H9 (cell line): ENCODE results near the gene PCDHGB4. TPM values are rescaled to one million over a fixed set of nuclear protein-coding genes. Genes with fewer than 3 reads are reported as not detected.
"Not testable (repeated sequence)": the region's sequence is repeated elsewhere in the genome, so short reads cannot be mapped to it uniquely, and the experiment has no call there.

ENCODE experiments used
- DNase-seq: peaks from one replicate; pipeline ENCODE4 v3.0.0-alpha.2; 2017
- H2AFZ ChIP-seq: one replicate; pipeline ENCODE4 v1.6.1; 2013; ENCODE audit warnings: mild to moderate bottlenecking, low read length, control low read depth, moderate library complexity
- H2AK5ac ChIP-seq: 2 replicates; pipeline ENCODE4 v1.6.1; 2013; ENCODE audit warnings: low read length, control low read depth, mixed read lengths; ENCODE audit not compliant: insufficient read length
- H2BK120ac ChIP-seq: one replicate; pipeline ENCODE4 v1.6.1; 2013; ENCODE audit warnings: low read depth, mild to moderate bottlenecking, low read length, control low read depth, inconsistent platforms; ENCODE audit not compliant: poor library complexity, severe bottlenecking
- H2BK12ac ChIP-seq: 2 replicates; pipeline ENCODE4 v1.6.1; 2013; ENCODE audit warnings: low read length, control low read depth, mixed read lengths, low read depth; ENCODE audit not compliant: insufficient read length
- H2BK15ac ChIP-seq: 2 replicates; pipeline ENCODE4 v1.6.1; 2013; ENCODE audit warnings: low read depth, low read length, control low read depth
- H2BK20ac ChIP-seq: one replicate; pipeline ENCODE4 v1.6.1; 2013; ENCODE audit warnings: low read depth, mild to moderate bottlenecking, low read length, control low read depth, inconsistent platforms; ENCODE audit not compliant: poor library complexity, severe bottlenecking
- H2BK5ac ChIP-seq: 2 replicates; pipeline ENCODE4 v1.6.1; 2013; ENCODE audit warnings: low read length, control low read depth, mixed read lengths; ENCODE audit not compliant: insufficient read length
- H3K14ac ChIP-seq: 2 replicates; pipeline ENCODE4 v1.6.1; 2013; ENCODE audit warnings: low read length, control low read depth; ENCODE audit not compliant: insufficient read depth
- H3K18ac ChIP-seq: 2 replicates; pipeline ENCODE4 v1.6.1; 2013; ENCODE audit warnings: low read depth, mild to moderate bottlenecking, mixed read lengths, low read length, control low read depth; ENCODE audit not compliant: insufficient read length
- H3K23ac ChIP-seq: 2 replicates; pipeline ENCODE4 v1.6.1; 2013; ENCODE audit warnings: low read length, control low read depth, mixed read lengths, low read depth; ENCODE audit not compliant: insufficient read length
- H3K23me2 ChIP-seq: 2 replicates; pipeline ENCODE4 v1.6.1; 2013; ENCODE audit warnings: low read depth, mild to moderate bottlenecking, mixed read lengths, low read length, control low read depth; ENCODE audit not compliant: insufficient read length, poor library complexity, severe bottlenecking
- H3K27ac ChIP-seq: 2 replicates; pipeline ENCODE4 v1.5.1; 2013; ENCODE audit warnings: low read length, control low read depth, mixed read lengths, low read depth; ENCODE audit not compliant: insufficient read length
- H3K27me3 ChIP-seq: 2 replicates; pipeline ENCODE4 v1.6.1; 2013; ENCODE audit warnings: low read length, control low read depth, inconsistent platforms; ENCODE audit not compliant: insufficient read depth
- H3K4ac ChIP-seq: 2 replicates; pipeline ENCODE4 v1.6.1; 2013; ENCODE audit warnings: low read depth, mild to moderate bottlenecking, control low read depth, inconsistent platforms, low read length, moderate library complexity
- H3K4me1 ChIP-seq: 2 replicates; pipeline ENCODE4 v1.6.1; 2013; ENCODE audit warnings: low read length, control low read depth, inconsistent platforms; ENCODE audit not compliant: insufficient read depth
- H3K4me2 ChIP-seq: 2 replicates; pipeline ENCODE4 v1.6.1; 2013; ENCODE audit warnings: low read length, control low read depth, mixed read lengths; ENCODE audit not compliant: insufficient read length, insufficient read depth
- H3K56ac ChIP-seq: 2 replicates; pipeline ENCODE4 v1.6.1; 2013; ENCODE audit warnings: low read depth, mild to moderate bottlenecking, mixed read lengths, low read length, control low read depth; ENCODE audit not compliant: insufficient read length
- H3K79me1 ChIP-seq: 2 replicates; pipeline ENCODE4 v1.6.1; 2013; ENCODE audit warnings: low read depth, mild to moderate bottlenecking, moderate library complexity, low read length, control low read depth, inconsistent platforms; ENCODE audit not compliant: insufficient read depth, poor library complexity, severe bottlenecking
- H3K79me2 ChIP-seq: 2 replicates; pipeline ENCODE4 v1.6.1; 2013; ENCODE audit warnings: low read length, control low read depth, inconsistent platforms; ENCODE audit not compliant: insufficient read depth
- H3K9ac ChIP-seq: 2 replicates; pipeline ENCODE4 v1.6.1; 2013; ENCODE audit warnings: low read length, control low read depth, mixed read lengths; ENCODE audit not compliant: insufficient read length; ENCODE audit errors: extremely low read depth
- H3K9me3 ChIP-seq: one replicate; pipeline ENCODE4 v1.6.1; 2013; ENCODE audit warnings: low read depth, low read length, inconsistent platforms; ENCODE audit not compliant: control insufficient read depth
- H3T11ph ChIP-seq: one replicate; pipeline ENCODE4 v1.6.1; 2013; ENCODE audit warnings: mild to moderate bottlenecking, low read length, control low read depth, inconsistent platforms
- H4K20me1 ChIP-seq: one replicate; pipeline ENCODE4 v1.6.1; 2013; ENCODE audit not compliant: control insufficient read depth, insufficient read length, insufficient read depth
- H4K5ac ChIP-seq: 2 replicates; pipeline ENCODE4 v1.6.1; 2013; ENCODE audit warnings: low read depth, mild to moderate bottlenecking, mixed read lengths, low read length, control low read depth; ENCODE audit not compliant: insufficient read length
- H4K8ac ChIP-seq: replicated peaks from 2 replicates; pipeline ENCODE4 v1.6.1; 2013; ENCODE audit warnings: low read length, control low read depth, mixed read lengths, low read depth; ENCODE audit not compliant: insufficient read length
- H4K91ac ChIP-seq: 2 replicates; pipeline ENCODE4 v1.6.1; 2013; ENCODE audit warnings: low read depth, mild to moderate bottlenecking, moderate library complexity, mixed read lengths, low read length, control low read depth; ENCODE audit not compliant: insufficient read length
- H3K27ac Mint-ChIP-seq, 3 experiments: 2 replicates in 2 of 3; 3 replicates in 1 of 3; pipeline ENCODE4 v1.8.0; 2020 to 2021; ENCODE audit warnings: mixed read lengths in 3 of 3, mild to moderate bottlenecking in 1 of 3, moderate library complexity in 1 of 3
- H3K27me3 Mint-ChIP-seq: 2 replicates; pipeline ENCODE4 v1.8.0; 2021; ENCODE audit warnings: low read depth, mild to moderate bottlenecking, moderate library complexity, mixed read lengths
- H3K36me3 Mint-ChIP-seq, 3 experiments: 2 replicates in 2 of 3; 3 replicates in 1 of 3; pipeline ENCODE4 v1.8.0; 2020 to 2021; ENCODE audit warnings: low read depth in 3 of 3, mixed read lengths in 3 of 3; ENCODE audit not compliant: insufficient read depth in 1 of 3
- H3K4me1 Mint-ChIP-seq, 2 experiments: 2 replicates each; pipeline ENCODE4 v1.8.0; 2020; ENCODE audit warnings: mixed read lengths in 2 of 2
- H3K4me3 Mint-ChIP-seq, 2 experiments: 2 replicates in 1 of 2; 3 replicates in 1 of 2; pipeline ENCODE4 v1.8.0; 2020 to 2021; ENCODE audit warnings: mild to moderate bottlenecking in 2 of 2, mixed read lengths in 2 of 2, moderate library complexity in 1 of 2
- H3K9me3 Mint-ChIP-seq, 2 experiments: 2 replicates in 1 of 2; 3 replicates in 1 of 2; pipeline ENCODE4 v1.8.0; 2020; ENCODE audit warnings: mild to moderate bottlenecking in 2 of 2, mixed read lengths in 2 of 2, moderate library complexity in 1 of 2
- WGBS: extraction: QIAGEN DNeasy Blood & Tissue Kit; methylation state at CpG from one replicate; pipeline ENCODE4 v1.1.7; 2013; ENCODE audit warnings: missing lambda C conversion rate, low lambda C conversion rate, mixed read lengths; ENCODE audit not compliant: insufficient read length; ENCODE audit errors: extremely low coverage; 5-methylcytosine and 5-hydroxymethylcytosine counted together
- total RNA-seq: library from RNA; stranded (reverse); gene quantifications from 2 replicates; pipeline ENCODE4 v1.2.1, GENCODE V29; 2021
- TF ChIP-seq, protein P1 (sequence below): fragments of 200-600 bp; sonication (generic); conservative IDR thresholded peaks from 3 replicates; pipeline ENCODE4 v1.8.0; 2021; ENCODE audit warnings: antibody characterized with exemption, mild to moderate bottlenecking

Gene PCDHGB4
- total RNA-seq, 1 experiment from 2014 or later: 4.2 TPM

DNA sequence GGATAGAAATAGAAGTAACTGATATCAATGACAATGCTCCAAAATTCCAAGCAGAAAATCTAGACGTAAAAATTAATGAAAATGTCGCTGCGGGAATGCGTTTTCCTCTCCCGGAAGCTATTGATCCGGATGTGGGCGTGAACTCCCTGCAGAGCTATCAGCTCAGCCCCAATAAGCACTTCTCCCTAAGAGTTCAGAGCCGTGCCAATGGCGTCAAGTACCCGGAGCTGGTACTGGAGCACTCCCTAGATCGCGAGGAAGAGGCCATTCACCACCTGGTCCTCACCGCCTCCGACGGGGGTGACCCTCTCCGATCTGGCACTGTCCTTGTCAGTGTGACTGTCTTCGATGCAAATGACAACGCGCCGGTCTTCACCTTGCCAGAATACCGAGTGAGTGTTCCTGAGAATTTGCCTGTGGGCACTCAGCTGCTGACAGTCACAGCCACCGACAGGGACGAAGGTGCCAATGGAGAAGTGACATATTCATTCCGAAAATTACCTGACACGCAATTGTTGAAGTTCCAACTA, 26.1 kb downstream of the PCDHGB4 start:
- TF ChIP-seq, protein P1, sequence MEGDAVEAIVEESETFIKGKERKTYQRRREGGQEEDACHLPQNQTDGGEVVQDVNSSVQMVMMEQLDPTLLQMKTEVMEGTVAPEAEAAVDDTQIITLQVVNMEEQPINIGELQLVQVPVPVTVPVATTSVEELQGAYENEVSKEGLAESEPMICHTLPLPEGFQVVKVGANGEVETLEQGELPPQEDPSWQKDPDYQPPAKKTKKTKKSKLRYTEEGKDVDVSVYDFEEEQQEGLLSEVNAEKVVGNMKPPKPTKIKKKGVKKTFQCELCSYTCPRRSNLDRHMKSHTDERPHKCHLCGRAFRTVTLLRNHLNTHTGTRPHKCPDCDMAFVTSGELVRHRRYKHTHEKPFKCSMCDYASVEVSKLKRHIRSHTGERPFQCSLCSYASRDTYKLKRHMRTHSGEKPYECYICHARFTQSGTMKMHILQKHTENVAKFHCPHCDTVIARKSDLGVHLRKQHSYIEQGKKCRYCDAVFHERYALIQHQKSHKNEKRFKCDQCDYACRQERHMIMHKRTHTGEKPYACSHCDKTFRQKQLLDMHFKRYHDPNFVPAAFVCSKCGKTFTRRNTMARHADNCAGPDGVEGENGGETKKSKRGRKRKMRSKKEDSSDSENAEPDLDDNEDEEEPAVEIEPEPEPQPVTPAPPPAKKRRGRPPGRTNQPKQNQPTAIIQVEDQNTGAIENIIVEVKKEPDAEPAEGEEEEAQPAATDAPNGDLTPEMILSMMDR: no peak
- no peaks in the 10 kb centered on the region for H3K4me1 ChIP-seq
- DNase-seq: peak; percentile 31
- H3K4me3 Mint-ChIP-seq: peak overlapping the region; percentile 83 to 87
- H3K27me3 ChIP-seq: no peaks in the 10 kb centered on the region; the same call in 1 of the 2 replicates
- peak overlapping the region; percentile 29 for H3K4me2 ChIP-seq
- H4K5ac ChIP-seq: no peak overlapping the region
- no peak overlapping the region for H3K56ac ChIP-seq
- no peak overlapping the region for H3K9ac ChIP-seq
- H2BK120ac ChIP-seq: no peak overlapping the region
- peak overlapping the region in 1 of 3 experiments; percentile 93; a peak in 2 of 7 replicates for H3K27ac Mint-ChIP-seq
- H4K20me1 ChIP-seq: no peaks in the 10 kb centered on the region
- H3K79me1 ChIP-seq: no peaks in the 10 kb centered on the region
- H3K9me3 Mint-ChIP-seq: peaks cover 40 to 51% of the 10 kb centered on the region in 2 experiments
- peaks cover 29% of the 10 kb centered on the region for H3K27me3 Mint-ChIP-seq
- peaks cover 33 to 61% (median 40%) of the 10 kb centered on the region in 3 experiments for H3K36me3 Mint-ChIP-seq
- H3K4ac ChIP-seq: no peak overlapping the region
- H3K4me1 Mint-ChIP-seq: peaks cover 14 to 22% of the 10 kb centered on the region in 2 experiments
- H3K79me2 ChIP-seq: no peaks in the 10 kb centered on the region
- H3K18ac ChIP-seq: no peak overlapping the region
- H2BK20ac ChIP-seq: no peak overlapping the region
- H4K91ac ChIP-seq: no peak overlapping the region
- H2BK15ac ChIP-seq: no peak overlapping the region
- H4K8ac ChIP-seq: no peak overlapping the region
- no peak overlapping the region for H3K27ac ChIP-seq
- H2AFZ ChIP-seq: no peak overlapping the region
- H3K14ac ChIP-seq: no peak overlapping the region
- no CpG with 5 or more reads among the region's 25 CpGs for WGBS
- H3K23me2 ChIP-seq: peaks cover 7% of the 10 kb centered on the region
- no peak overlapping the region for H3K23ac ChIP-seq
- H3T11ph ChIP-seq: no peak overlapping the region
- peaks cover 6% of the 10 kb centered on the region for H3K9me3 ChIP-seq
- no peak overlapping the region for H2BK12ac ChIP-seq
- H2AK5ac ChIP-seq: no peak overlapping the region
- no peak overlapping the region for H2BK5ac ChIP-seq

DNA sequence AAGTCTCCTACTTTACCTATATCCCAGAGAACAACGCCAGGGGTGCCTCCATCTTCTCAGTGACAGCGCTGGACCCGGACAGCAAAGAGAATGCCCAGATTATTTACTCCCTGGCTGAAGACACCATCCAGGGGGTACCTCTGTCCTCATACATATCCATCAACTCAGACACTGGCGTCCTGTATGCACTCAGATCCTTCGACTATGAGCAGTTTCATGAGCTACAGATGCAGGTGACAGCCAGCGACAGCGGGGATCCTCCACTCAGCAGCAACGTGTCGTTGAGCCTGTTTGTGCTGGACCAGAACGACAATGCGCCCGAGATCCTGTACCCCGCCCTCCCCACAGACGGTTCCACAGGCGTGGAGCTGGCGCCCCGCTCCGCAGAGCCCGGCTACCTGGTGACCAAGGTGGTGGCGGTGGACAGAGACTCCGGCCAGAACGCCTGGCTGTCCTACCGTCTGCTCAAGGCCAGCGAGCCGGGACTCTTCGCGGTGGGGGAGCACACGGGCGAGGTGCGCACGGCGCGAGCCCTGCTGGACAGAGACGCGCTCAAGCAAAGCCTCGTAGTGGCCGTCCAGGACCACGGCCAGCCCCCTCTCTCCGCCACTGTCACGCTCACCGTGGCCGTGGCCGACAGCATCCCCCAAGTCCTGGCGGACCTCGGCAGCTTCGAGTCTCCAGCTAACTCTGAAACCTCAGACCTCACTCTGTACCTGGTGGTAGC, 27.2 kb downstream of the PCDHGB4 start:
- not testable (repeated sequence) for H4K20me1 ChIP-seq, H2BK120ac ChIP-seq, H2BK20ac ChIP-seq, H4K91ac ChIP-seq, H3K27ac Mint-ChIP-seq, H2BK12ac ChIP-seq, H4K5ac ChIP-seq, H3K23ac ChIP-seq, H3K4me1 ChIP-seq, H2AFZ ChIP-seq, H3K79me2 ChIP-seq, H2AK5ac ChIP-seq, H3K18ac ChIP-seq, DNase-seq, H2BK5ac ChIP-seq, H3K27ac ChIP-seq, H3K4ac ChIP-seq, H2BK15ac ChIP-seq, H3K23me2 ChIP-seq, H3K14ac ChIP-seq, H3K56ac ChIP-seq, H3T11ph ChIP-seq, H4K8ac ChIP-seq, H3K9ac ChIP-seq, H3K4me2 ChIP-seq, H3K27me3 ChIP-seq, H3K79me1 ChIP-seq
- H3K4me3 Mint-ChIP-seq: peak overlapping the region in 1 of 2 experiments; percentile 87; a peak in 2 of 5 replicates
- H3K36me3 Mint-ChIP-seq: peaks cover 39 to 62% (median 41%) of the 10 kb centered on the region in 3 experiments
- WGBS: no CpG with 5 or more reads among the region's 46 CpGs
- H3K9me3 Mint-ChIP-seq: peaks cover 44 to 53% of the 10 kb centered on the region in 2 experiments
- H3K9me3 ChIP-seq: peaks cover 13% of the 10 kb centered on the region
- H3K4me1 Mint-ChIP-seq: peaks cover 9 to 18% of the 10 kb centered on the region in 2 experiments
- H3K27me3 Mint-ChIP-seq: peaks cover 23% of the 10 kb centered on the region
